B cell (primary cell): ENCODE data around the gene PRKCA.

Source experiments
- CTCF ChIP-seq: fragments of 200-600 bp; IDR thresholded peaks from one replicate; pipeline ENCODE4 v1.8.0; 2022; ENCODE audit warnings: antibody characterized with exemption, mild to moderate bottlenecking
- EZH2 ChIP-seq: IDR thresholded peaks from 2 replicates; pipeline ENCODE4 v1.6.1; 2012; ENCODE audit warnings: borderline replicate concordance, low read depth, mild to moderate bottlenecking, moderate library complexity, low read length; ENCODE audit not compliant: insufficient read depth, poor library complexity, severe bottlenecking

- TF ChIP-seq CTCF (no peak), EZH2 (no peak)
Measured at GRCh38 chr17:66262767-66263166, 39.6 kb upstream of the PRKCA start.
